Choroid plexus epithelial cell (primary cell): ENCODE measurements around the gene PAIP1.
"Not testable (repeated sequence)": the region's sequence is repeated elsewhere in the genome, so short reads cannot be mapped to it uniquely, and the experiment has no call there.

Experiments
- DNase-seq: peaks from one replicate; pipeline ENCODE4 v3.0.0-alpha.2; 2010; ENCODE audit warnings: low read depth
- H3K4me3 ChIP-seq: 2 replicates; pipeline ENCODE4 v1.5.1; 2011; ENCODE audit warnings: low read depth, mild to moderate bottlenecking, control low read depth, low read length, moderate library complexity
- CTCF ChIP-seq: conservative IDR thresholded peaks from 2 replicates; pipeline ENCODE4 v1.5.1; 2011; ENCODE audit warnings: low read depth, mild to moderate bottlenecking, control low read depth, inconsistent platforms, low read length, moderate library complexity

Gene PAIP1

DNA sequence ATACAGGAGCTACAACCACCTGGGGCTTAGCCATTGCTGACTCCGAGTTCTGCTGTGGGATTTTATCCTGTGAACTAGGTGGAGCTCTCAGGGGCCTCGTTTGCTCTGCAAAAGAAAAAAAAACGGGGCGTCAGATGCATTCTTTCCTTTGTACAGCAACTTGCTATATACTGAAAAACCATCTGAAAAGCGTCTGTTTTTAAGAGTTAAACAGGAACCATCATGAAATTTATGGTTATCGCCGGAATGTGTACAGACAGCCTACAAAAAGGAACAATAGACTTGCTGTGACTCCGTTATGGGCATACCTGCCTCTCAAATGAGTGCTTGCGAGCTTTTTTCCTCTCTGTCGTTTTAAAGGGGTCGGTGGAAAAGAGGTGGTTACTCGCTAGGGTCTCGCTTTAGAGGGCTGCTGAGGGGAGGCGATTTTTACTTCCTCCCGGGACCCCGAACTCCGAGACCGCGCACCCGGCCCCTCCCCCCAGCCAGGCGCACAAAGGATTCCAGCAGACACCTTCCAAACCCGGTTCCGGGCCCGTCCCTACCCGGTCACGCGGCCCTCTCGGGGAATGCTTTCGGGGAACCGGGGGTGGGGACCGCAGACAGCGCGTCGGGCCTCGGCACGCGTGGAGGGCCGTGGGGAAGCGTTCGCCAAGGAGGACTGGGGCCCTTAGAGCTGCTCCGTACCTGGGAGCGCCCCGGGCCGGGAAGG is 826 bp downstream of the PAIP1 start:
- peak; percentile 16 for TF ChIP-seq CTCF
- DNase-seq = peak; percentile 49
- peak overlapping the region; percentile 87 for H3K4me3 ChIP-seq

- TF ChIP-seq CTCF = no peak
- DNase-seq = no peak
- H3K4me3 ChIP-seq = peak overlapping the region; percentile 87
These were observed 2.4 kb downstream of the PAIP1 start for GRCh38 chr5:43554497-43554896.

DNA sequence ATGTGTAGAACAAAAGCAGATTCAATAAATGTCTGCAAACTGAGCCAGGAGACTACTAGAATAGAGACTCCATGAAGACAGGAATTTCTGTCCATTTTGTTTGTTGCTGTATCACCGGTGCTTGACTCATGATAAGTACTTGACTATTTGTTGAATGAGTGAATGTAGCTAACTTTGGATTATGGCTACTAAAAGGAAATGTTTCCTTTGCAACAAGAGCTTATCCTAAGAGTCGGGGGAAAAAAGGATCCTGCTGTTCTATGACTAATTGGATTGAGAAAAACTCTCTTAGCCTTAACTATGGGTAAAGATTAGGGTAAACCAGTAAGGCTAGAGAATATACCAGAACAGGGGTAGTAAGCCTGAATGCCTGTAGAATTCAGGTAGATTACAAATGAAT is 3.5 kb downstream of the PAIP1 start:
- H3K4me3 ChIP-seq = no peak overlapping the region
- DNase-seq = peak; percentile 49
- no peak for TF ChIP-seq CTCF

DNA sequence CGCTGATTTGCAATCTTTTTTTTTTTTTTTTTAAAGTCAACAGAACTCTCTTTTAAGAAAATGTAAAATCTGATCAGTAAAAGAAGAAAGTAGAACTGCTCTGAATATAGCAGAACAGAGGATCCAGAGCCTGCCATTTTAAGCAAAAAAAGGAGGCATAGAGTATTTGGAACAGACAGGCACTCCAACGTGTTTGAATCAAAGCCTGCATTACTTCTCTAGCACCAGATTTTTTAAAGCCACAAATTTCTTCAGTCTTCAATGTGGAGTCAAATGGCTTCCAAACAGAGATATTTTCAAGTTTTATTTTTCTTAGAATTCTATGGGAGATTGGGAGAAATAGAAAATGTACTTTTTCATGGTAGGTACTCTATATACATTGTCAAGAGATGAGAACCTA is 5.1 kb downstream of the PAIP1 start:
- no peak overlapping the region for H3K4me3 ChIP-seq
- TF ChIP-seq CTCF = no peak
- DNase-seq = no peak

GRCh38 chr5:43549272-43549671 is 7.6 kb downstream of the PAIP1 start:
- DNase-seq, H3K4me3 ChIP-seq: not testable (repeated sequence)

GRCh38 chr5:43548358-43548757 is 8.5 kb downstream of the PAIP1 start:
- no peak for TF ChIP-seq CTCF
- no peak for DNase-seq
- H3K4me3 ChIP-seq = no peak overlapping the region

GRCh38 chr5:43547532-43547931 is 9.3 kb downstream of the PAIP1 start:
- H3K4me3 ChIP-seq = no peak overlapping the region
- TF ChIP-seq CTCF = no peak
- no peak for DNase-seq
